Measurements from ENCODE around the gene DGKQ.
"Not testable (repeated sequence)": the region's sequence is repeated elsewhere in the genome, so short reads cannot be mapped to it uniquely, and the experiment has no call there.

Gene DGKQ

DNA sequence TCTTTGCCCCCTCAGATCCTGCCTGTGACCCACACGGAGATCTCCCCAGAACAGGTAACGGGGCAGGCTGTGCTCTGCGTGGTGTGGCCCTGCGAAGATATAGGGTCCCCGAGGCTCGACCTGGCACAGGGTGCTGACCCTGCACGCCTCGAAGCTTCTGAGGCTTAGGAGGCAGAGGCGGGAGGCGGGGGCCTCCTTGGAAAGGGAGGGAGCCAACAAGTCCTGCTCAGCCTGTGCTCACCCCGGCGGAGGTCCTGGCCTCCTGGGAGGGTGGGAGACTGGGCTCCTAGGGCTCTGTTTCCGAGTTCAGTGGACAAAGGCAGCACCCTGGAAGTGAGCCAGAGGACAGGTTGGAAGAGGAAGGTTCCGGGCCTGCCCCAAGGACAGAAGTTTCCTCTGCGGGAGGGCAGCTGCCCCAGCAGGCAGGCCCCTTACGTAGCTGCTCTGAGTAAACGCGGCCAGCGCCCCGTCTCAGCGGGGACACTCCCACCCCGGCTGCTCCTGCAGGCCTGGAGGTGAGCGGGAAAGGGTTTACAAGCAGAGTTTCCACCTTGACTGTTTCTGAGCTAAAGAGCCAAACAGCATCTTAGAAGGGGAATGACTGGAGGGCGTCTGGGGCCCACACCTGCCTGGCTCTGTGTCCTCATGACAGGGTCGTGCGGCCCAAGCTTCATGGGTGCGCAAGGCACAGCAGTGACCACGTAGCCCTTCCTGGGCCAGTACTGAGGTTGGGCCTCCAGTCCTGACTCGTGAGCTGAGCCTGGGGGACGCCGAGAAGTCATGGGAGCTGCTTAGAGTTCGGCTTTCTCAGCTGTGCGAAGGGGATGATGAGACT lies 25.1 kb downstream of the DGKQ start:
- DNase-seq, result no peak

DNA sequence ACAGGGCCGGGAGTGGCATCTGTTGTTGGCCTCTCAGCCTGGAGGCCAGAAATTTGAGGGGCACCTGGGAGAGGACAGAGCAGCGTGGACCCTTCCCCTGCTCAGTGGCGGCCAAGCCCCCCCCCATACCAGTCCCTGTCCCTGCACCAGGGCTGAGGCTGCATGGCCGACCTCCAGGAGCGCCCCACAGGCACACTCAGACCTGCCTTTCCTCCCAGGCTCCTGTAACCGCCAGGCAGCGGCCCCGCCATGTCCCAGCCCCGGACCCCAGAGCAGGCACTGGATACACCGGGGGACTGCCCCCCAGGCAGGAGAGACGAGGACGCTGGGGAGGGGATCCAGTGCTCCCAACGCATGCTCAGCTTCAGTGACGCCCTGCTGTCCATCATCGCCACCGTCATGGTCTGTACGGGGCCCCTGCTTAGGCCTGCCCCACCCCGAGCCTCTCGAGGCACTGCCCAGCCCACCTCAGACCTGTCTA lies 25.8 kb downstream of the DGKQ start:
- no peak for DNase-seq

- DNase-seq, result no peak
Observed at GRCh38 chr4:946517-947471, 26.6 kb downstream of the DGKQ start.

DNA sequence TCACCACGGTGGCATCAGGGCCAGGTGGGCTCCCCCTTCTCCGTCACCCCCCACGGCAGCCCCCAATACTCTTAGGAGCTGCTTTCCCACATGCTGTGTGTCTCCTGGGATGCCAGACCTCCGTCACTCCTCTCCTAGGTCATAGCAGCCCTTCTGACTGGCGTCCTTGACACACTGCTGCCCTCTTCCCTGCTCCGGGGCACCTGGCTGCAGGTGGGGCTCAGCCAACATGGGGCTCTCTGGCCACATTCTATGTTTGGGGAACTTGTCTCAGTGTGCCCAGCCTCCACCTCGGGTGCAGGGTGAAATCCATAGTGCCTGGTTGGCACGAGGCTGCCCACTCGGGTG lies 27.3 kb downstream of the DGKQ start:
- DNase-seq, result no peak

- no peak for DNase-seq
Observed at GRCh38 chr4:945274-946102, 27.9 kb downstream of the DGKQ start.

- not testable (repeated sequence) for DNase-seq
Observed at GRCh38 chr4:939508-939907, 33.9 kb downstream of the DGKQ start.

GRCh38 chr4:932713-933070 lies 40.7 kb downstream of the DGKQ start:
- DNase-seq, result no peak

DNA sequence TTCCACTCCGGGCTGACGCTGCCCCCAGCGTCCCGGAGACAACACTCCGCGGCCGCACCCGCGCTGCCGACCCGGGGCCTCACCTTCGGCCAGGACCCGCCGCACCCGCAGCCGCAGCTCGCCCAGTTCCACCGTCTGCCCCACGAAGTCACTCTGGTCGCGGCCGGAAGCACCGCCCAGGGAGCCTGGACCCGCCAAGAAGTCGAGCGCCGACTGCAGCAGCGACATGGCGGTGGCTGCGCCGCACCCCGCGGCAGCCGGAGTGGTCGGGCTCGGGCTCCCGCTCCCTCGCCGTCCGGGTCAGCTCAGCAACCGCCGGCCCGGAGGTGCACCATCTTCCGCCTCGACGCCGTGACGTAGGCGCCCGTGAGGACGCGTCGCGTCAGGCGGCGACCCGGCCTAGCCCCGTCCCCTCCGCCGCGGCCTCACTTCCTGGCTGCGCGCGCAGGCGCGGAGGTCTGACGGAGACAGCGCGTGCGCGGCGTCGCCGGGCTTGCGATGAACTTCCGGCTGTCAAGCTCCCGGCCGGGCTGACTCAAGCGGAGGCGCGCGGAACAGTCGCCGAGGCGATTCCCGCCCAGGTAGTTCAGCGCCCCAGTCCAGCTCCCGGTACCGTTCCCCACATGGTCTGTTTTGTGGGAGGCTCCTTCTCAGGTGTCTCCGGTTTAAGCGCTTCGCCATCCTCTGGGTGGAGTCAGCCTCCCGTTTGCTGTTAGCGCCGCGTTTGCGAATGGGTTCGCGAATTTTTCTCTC lies 41.2 kb downstream of the DGKQ start, which contains the start of the genes GAK and TMEM175:
TSS of gene GAK (minus strand) at position 357 of the 753 bp plus-strand sequence. CDS start at position 228, 129 bp downstream.
TSS of gene TMEM175 (plus strand) at position 501 of the 753 bp plus-strand sequence. CDS start 15,280 bp downstream, outside the sequence.
- peak; percentile 97 for DNase-seq

- peak; percentile 30 for DNase-seq
Observed at GRCh38 chr4:931194-931959, 42.0 kb downstream of the DGKQ start.

GRCh38 chr4:930827-931193 lies 42.6 kb downstream of the DGKQ start:
- no peak for DNase-seq

DNA sequence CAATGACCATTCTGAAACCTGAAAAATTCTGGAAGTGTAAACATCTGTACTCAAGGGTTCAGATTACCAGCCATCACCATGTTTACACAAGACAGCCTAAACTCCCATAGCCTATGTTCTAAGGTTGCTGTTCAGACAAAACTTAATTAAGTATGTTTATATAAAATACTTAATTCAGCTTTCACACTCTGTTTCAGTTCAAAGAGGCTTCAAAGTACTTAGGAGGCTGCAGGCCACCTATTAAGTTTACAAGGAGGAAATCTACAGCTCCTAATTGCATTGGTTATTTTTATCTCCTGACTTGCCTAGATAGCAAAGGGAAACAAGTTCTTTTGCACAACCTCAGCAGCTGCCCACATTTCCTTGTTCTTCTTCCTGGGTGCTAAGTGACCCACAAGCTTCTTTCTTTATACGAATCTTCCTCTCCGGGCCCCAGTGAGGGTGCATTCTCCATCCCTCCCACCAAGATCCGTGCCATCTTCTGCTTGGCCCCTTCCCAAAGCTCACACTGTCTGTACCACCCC lies 43.3 kb downstream of the DGKQ start:
- no peak for DNase-seq

- no peak for DNase-seq
Observed at GRCh38 chr4:929096-929765, 44.1 kb downstream of the DGKQ start.

GRCh38 chr4:927566-927965 lies 45.8 kb downstream of the DGKQ start:
- DNase-seq, result not testable (repeated sequence)

DNA sequence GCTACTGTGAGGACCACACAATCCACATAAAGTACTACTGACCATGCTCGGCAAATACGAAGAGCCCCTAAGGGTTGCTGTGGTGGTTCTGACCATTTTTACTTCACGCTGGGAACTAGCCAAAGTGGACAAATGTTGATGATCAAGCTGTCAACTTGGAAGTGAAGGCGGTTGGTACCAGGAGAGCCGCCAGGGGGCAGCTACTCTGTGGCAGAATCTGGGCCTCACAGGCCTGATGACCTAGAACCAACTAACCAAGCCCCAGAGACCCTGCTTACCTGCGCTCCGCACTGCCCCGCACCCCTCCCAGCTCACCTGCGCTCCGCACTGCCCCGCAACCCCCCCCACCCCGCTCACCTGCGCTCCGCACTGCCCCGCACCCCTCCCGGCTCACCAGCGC lies 46.8 kb downstream of the DGKQ start:
- no peak for DNase-seq

DNA sequence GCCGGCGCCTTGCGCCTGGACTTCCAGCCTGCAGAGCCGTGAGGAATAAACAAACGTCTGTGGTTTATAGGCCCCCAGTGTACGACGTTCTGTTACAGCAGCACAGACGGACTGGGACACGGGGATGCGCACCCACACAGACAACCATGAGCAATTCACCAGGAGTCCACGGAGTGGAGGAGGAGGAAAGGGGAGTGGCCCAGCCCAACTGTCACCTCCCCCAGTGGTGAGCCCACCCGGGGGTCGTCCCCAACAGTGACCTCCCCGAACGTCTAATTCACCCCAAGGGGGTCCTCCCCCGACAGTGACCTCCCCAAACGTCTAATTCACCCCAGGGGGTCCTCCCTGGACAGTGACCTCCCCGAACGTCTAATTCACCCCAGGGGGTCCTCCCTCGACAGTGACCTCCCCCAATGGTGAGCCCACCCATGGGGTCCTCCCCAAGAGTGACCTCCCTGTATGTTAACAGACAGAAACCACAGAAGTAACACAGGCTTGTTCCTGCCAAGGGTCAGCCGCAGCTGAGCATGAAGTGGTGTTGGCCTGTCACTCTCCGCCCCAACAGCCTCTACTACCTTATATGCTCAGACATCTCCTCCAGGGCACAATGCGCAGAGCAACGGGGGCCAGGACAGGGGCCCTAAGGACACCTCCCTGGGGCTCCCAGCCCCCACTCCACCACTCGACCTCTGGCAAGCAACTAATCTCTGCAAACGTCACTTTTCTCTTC lies 47.4 kb downstream of the DGKQ start:
- DNase-seq, result no peak

DNA sequence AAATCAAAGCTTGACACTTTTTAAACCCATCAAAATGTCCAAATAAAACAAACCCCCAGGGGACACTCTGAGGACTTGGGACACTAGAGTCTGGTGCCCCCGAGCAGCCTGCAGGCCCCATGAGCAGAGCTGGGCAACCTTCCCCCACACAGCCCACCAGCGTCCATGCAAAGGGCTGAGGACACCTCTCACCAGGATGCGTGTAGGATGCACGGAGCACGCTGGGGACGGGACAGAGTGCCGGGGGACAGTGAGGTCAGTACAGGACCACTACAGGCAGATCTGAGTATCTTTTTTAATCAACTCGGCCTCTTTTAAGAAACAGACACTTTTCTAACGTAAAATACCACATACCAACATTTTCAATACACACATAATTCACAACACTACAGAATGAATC lies 48.2 kb downstream of the DGKQ start:
- no peak for DNase-seq

GRCh38 chr4:924107-925096 lies 49.0 kb downstream of the DGKQ start:
- DNase-seq, result no peak

- DNase-seq, result no peak
Observed at GRCh38 chr4:921830-922331, 51.5 kb downstream of the DGKQ start.

All from activated gamma-delta T cell (primary cell).